Uterus (tissue), 4 donors: Measurements from ENCODE around the gene GNGT1. TPM values are rescaled to one million over a fixed set of nuclear protein-coding genes. Genes with fewer than 3 reads are reported as not detected.

ENCODE experiments used
- DNase-seq, 2 donors: peaks; one replicate each; pipeline ENCODE4 v3.0.0-alpha.2; 2019 to 2020
- H3K27ac ChIP-seq, 2 donors: fragments of 200-600 bp; sonication (generic); 1 replicate in 1 of 2; 2 replicates in 1 of 2; pipeline ENCODE4 v1.5.1; 2016 to 2018
- H3K27me3 ChIP-seq, 2 donors: fragments of 200-600 bp; sonication (generic); one replicate each; pipeline ENCODE4 v1.5.1; 2018 to 2019; ENCODE audit warnings: control low read depth in 1 of 2
- H3K36me3 ChIP-seq, 2 donors: fragments of 200-600 bp; sonication (generic); one replicate each; pipeline ENCODE4 v1.5.1; 2019; ENCODE audit warnings: control low read depth in 1 of 2
- H3K4me1 ChIP-seq, 2 donors: fragments of 200-600 bp; sonication (generic); one replicate each; pipeline ENCODE4 v1.5.1; 2018 to 2019; ENCODE audit warnings: control low read depth in 1 of 2
- H3K4me3 ChIP-seq, 2 donors: fragments of 200-600 bp; sonication (generic); 1 replicate in 1 of 2; 2 replicates in 1 of 2; pipeline ENCODE4 v1.5.1; 2018 to 2019; ENCODE audit warnings: mild to moderate bottlenecking in 1 of 2
- H3K9me3 ChIP-seq, 2 donors: fragments of 200-600 bp; sonication (generic); one replicate each; pipeline ENCODE4 v1.5.1; 2019; ENCODE audit warnings: control low read depth in 1 of 2
- CTCF ChIP-seq, 4 experiments: fragments of 200-600 bp in 2 of 4; fragments of 450-650 bp in 2 of 4; sonication (generic) in 2 of 4; IDR thresholded peaks; one replicate each; pipeline ENCODE4 v1.5.1; 2016 to 2019; ENCODE audit warnings: antibody characterized with exemption in 4 of 4, mild to moderate bottlenecking in 2 of 4, moderate library complexity in 1 of 4
- POLR2A ChIP-seq, 2 donors: fragments of 450-650 bp; IDR thresholded peaks; one replicate each; pipeline ENCODE4 v1.6.1; 2016; ENCODE audit warnings: antibody characterized with exemption in 2 of 2, mild to moderate bottlenecking in 1 of 2, moderate library complexity in 1 of 2
- intact Hi-C: fragments of 100-400 bp; cut with DNase I; formaldehyde crosslinking; loops from one replicate; pipeline ENCODE4 v1.15.1; 2023; ENCODE audit warnings: low total_unique reads
- total RNA-seq, 4 donors: library from RNA; depleted of rRNA in 3 of 4; stranded (reverse); fragments of >200 nt in 3 of 4; gene quantifications; one replicate each; pipeline versions ENCODE4 v1.1.0 to v1.2.4, GENCODE V29; 2014 to 2023
- donor health status: DM: yes; HTN: yes; CAD: no.

The GNGT1 gene
- total RNA-seq, 4 donors from 2014 or later, result not detected

GRCh38 chr7:93890464-93891068, 15.8 kb upstream of the GNGT1 start, which contains the start of gene TFPI2:
Gene TFPI2 (minus strand): TSS chr7:93890753. CDS start chr7:93890678, 75 bp downstream.
- no peaks in the 10 kb centered on the region for H3K9me3 ChIP-seq
- H3K27me3 ChIP-seq, result no peaks in the 10 kb centered on the region
- peak within 1 kb of the TSS; percentile 40 to 49 for H3K27ac ChIP-seq
- peak within 1 kb of the TSS; percentile 45 to 62 for H3K4me3 ChIP-seq
- DNase-seq, result peak; percentile 44 to 64
- TF ChIP-seq CTCF (IDR thresholded peaks at IDR 0.05), result peak in 2 of 4 experiments; percentile 5 to 20
- TF ChIP-seq POLR2A (IDR thresholded peaks at IDR 0.05), result peak in 1 of 2 donors; percentile 33
- intact Hi-C loops, result no loop called here
- no peaks in the 10 kb centered on the region for H3K36me3 ChIP-seq
- no peaks in the 10 kb centered on the region for H3K4me1 ChIP-seq

- H3K9me3 ChIP-seq, result no peaks in the 10 kb centered on the region
- DNase-seq, result no peak
- H3K4me3 ChIP-seq, result no peak overlapping the region
- no peaks in the 10 kb centered on the region for H3K27me3 ChIP-seq
- H3K27ac ChIP-seq, result no peak overlapping the region
- H3K4me1 ChIP-seq, result no peaks in the 10 kb centered on the region
- intact Hi-C loops, result no loop called here
- TF ChIP-seq CTCF (IDR thresholded peaks at IDR 0.05), result no peak
- TF ChIP-seq POLR2A (IDR thresholded peaks at IDR 0.05), result no peak
- no peaks in the 10 kb centered on the region for H3K36me3 ChIP-seq
Measured at GRCh38 chr7:93894426-93894825, 11.9 kb upstream of the GNGT1 start.

GRCh38 chr7:93894966-93895640, 11.3 kb upstream of the GNGT1 start:
- no peaks in the 10 kb centered on the region for H3K36me3 ChIP-seq
- intact Hi-C loops, result loop anchor here (5.0 kb wide), 1 partner anchor 192 kb away; no protein-coding TSS in a partner anchor
- H3K27ac ChIP-seq, result no peak overlapping the region
- TF ChIP-seq CTCF (IDR thresholded peaks at IDR 0.05) (no peak), POLR2A (IDR thresholded peaks at IDR 0.05) (no peak)
- H3K4me1 ChIP-seq, result no peaks in the 10 kb centered on the region
- H3K27me3 ChIP-seq, result no peaks in the 10 kb centered on the region
- H3K4me3 ChIP-seq, result no peak overlapping the region
- DNase-seq, result no peak
- no peaks in the 10 kb centered on the region for H3K9me3 ChIP-seq

- H3K36me3 ChIP-seq, result no peaks in the 10 kb centered on the region
- TF ChIP-seq CTCF (IDR thresholded peaks at IDR 0.05), result no peak
- TF ChIP-seq POLR2A (IDR thresholded peaks at IDR 0.05), result no peak
- no peak for DNase-seq
- no peak overlapping the region for H3K27ac ChIP-seq
- H3K27me3 ChIP-seq, result no peaks in the 10 kb centered on the region
- intact Hi-C loops, result loop anchor here (5.0 kb wide), 1 partner anchor 191 kb away; no protein-coding TSS in a partner anchor
- no peaks in the 10 kb centered on the region for H3K4me1 ChIP-seq
- no peaks in the 10 kb centered on the region for H3K9me3 ChIP-seq
- no peak overlapping the region for H3K4me3 ChIP-seq
Measured at GRCh38 chr7:93895859-93896600, 10.3 kb upstream of the GNGT1 start.
